GM19467 (cell line): Measurements from ENCODE around the gene LYSMD4.

ENCODE experiments used
- ATAC-seq: cut with Tn5 transposase; IDR thresholded peaks from one replicate; pipeline ENCODE4 v1.9.1; 2021; ENCODE audit warnings: mild to moderate bottlenecking, moderate library complexity; ENCODE audit not compliant: unreplicated experiment

LYSMD4 gene

GRCh38 chr15:99707473-99708270, 25.6 kb downstream of the LYSMD4 start:
- no peak for ATAC-seq

GRCh38 chr15:99706557-99707303, 26.5 kb downstream of the LYSMD4 start:
- no peak for ATAC-seq

- peak; percentile 48 for ATAC-seq
Measured at GRCh38 chr15:99704444-99704838, 28.8 kb downstream of the LYSMD4 start.

GRCh38 chr15:99703603-99704443, 29.4 kb downstream of the LYSMD4 start:
- peak; percentile 17 for ATAC-seq

GRCh38 chr15:99702895-99703602, 30.2 kb downstream of the LYSMD4 start:
- ATAC-seq: no peak

- ATAC-seq: no peak
Measured at GRCh38 chr15:99696096-99696495, 37.1 kb downstream of the LYSMD4 start.

- no peak for ATAC-seq
Measured at GRCh38 chr15:99692825-99693224, 40.4 kb downstream of the LYSMD4 start.

GRCh38 chr15:99686290-99686689, 46.9 kb downstream of the LYSMD4 start:
- no peak for ATAC-seq

GRCh38 chr15:99683000-99683670, 50.1 kb downstream of the LYSMD4 start:
- no peak for ATAC-seq

- ATAC-seq: no peak
Measured at GRCh38 chr15:99682455-99682854, 50.8 kb downstream of the LYSMD4 start.

- no peak for ATAC-seq
Measured at GRCh38 chr15:99681990-99682389, 51.2 kb downstream of the LYSMD4 start.

GRCh38 chr15:99680276-99680675, 53.0 kb downstream of the LYSMD4 start:
- ATAC-seq: no peak

GRCh38 chr15:99677540-99678134, 55.6 kb downstream of the LYSMD4 start:
- ATAC-seq: peak; percentile 66
